ENCODE measurements around the gene TAF6.

TAF6 gene

DNA sequence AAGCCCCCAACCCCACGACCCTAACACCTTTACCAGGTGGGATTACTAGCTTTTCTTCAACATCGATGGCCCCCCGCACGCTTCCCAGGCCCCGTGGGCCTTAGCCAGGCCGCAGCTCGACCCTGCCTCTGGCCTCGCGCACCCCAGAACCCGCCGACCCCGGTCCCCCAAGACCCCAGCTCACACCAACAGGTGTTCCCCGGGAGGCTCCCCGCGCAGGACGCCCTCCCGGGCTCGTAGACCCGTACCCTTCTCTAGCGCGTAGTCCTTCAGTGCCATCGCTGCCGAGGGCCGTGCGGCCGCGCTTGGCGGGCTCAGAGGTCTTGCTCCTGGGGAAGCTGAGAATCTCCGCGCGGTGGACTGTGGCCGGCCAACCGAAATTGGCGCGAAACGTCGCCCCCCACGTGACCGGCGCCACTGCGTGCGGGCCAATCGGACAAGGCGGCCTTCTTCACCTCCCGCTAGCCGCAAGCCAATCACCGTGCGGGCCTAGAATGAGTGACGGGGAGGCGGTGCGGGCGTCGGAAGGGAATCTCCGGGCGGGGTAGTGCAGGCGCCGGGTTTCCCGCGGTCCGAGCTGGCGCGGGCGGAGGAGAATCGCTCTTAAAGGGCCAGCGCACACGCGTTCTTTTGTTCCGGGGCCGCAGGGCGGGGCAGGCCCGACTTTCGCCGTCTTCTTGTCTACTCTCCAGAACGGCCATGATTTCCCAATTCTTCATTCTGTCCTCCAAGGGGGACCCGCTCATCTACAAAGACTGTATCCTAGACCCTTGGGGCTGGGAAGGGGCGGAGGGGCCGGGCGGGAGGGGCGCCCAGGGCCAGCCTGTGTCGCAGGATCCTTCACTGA lies 17.9 kb downstream of the TAF6 start, which contains the start of the genes AP4M1 and MCM7:
AP4M1 (plus strand) TSS at position 628 of the 847 bp plus-strand sequence; CDS start at position 700, 72 bp downstream.
MCM7 (minus strand) TSS at position 382 of the 847 bp plus-strand sequence; CDS start at position 279, 103 bp downstream.
- CTCF ChIA-PET, result interaction anchor here (0.6 to 2.2 kb wide), 6 partner anchors 12 to 32 kb away, joined by 3 to 7 read pairs (median 3); no protein-coding TSS in a partner anchor
- Mint-ChIP-seq H3K27ac (peak within 1 kb of the TSS; percentile 93), H3K36me3 (peaks cover 56% of the 10 kb centered on the region), H3K4me3 (peak within 1 kb of the TSS; percentile 81), H3K4me1 (peaks cover 46% of the 10 kb centered on the region), H3K27me3 (peaks cover 6% of the 10 kb centered on the region), H3K9me3 (no peaks in the 10 kb centered on the region)
- peak; percentile 98 for DNase-seq

GRCh38 chr7:100100420-100101015 lies 18.6 kb downstream of the TAF6 start:
- peak overlapping the region; percentile 93 for H3K27ac Mint-ChIP-seq
- H3K36me3 Mint-ChIP-seq, result peaks cover 60% of the 10 kb centered on the region
- no peaks in the 10 kb centered on the region for H3K9me3 Mint-ChIP-seq
- CTCF ChIA-PET, result interaction anchor here (1.1 to 2.2 kb wide), 4 partner anchors 11 to 32 kb away, joined by 3 to 7 read pairs (median 3); no protein-coding TSS in a partner anchor
- DNase-seq, result peak; percentile 88
- H3K4me1 Mint-ChIP-seq, result peaks cover 46% of the 10 kb centered on the region
- H3K27me3 Mint-ChIP-seq, result peaks cover 6% of the 10 kb centered on the region
- peak overlapping the region; percentile 81 for H3K4me3 Mint-ChIP-seq

- peaks cover 6% of the 10 kb centered on the region for H3K27me3 Mint-ChIP-seq
- DNase-seq, result no peak
These were observed 19.7 kb downstream of the TAF6 start for GRCh38 chr7:100099452-100099851.

DNA sequence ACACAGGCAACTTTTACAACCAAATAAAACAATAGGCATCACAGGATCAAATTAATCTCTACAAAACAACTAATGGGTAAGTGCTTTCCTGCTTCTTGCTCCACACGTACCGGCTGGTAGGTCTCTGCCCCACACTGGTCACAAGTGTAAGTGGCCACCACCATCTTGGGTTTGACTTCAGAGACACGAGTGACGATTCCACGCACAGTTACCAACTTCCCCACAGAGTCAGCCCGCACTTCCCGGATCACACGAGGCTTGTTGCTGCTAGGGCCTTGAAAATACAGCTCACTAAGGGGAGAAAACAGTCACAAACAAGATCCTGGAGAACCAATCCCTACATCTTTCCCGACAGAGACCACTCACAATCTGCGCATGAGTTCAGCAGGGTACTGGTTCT lies 20.2 kb downstream of the TAF6 start:
- CTCF ChIA-PET, result no interaction called here
- peaks cover 67% of the 10 kb centered on the region for H3K36me3 Mint-ChIP-seq
- H3K4me3 Mint-ChIP-seq, result peak overlapping the region; percentile 81

More at GRCh38 chr7:100099452-100099851, 19.7 kb downstream of the TAF6 start:
- CTCF ChIA-PET, result no interaction called here
- peaks cover 64% of the 10 kb centered on the region for H3K36me3 Mint-ChIP-seq
- H3K4me1 Mint-ChIP-seq, result peaks cover 51% of the 10 kb centered on the region
- H3K27ac Mint-ChIP-seq, result peak overlapping the region; percentile 93
- H3K4me3 Mint-ChIP-seq, result peak overlapping the region; percentile 81
- no peaks in the 10 kb centered on the region for H3K9me3 Mint-ChIP-seq

DNA sequence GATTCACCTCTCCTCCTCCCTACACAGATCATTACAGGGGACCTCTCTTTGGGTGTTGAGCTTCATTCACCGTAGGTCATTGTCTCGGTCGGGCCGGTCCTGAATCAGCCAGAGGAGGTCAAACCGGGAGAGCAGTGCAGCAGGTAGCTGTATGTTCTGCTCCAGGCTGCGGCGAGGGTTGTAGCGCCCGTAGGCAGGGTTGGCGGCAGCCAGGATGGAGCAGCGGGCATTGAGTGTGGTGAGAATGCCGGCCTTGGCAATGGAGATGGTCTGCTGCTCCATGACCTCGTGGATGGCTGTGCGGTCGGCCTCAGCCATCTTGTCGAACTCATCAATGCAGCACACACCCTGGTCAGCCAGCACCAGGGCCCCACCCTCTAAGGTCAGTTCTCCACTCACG lies 23.5 kb downstream of the TAF6 start:
- Mint-ChIP-seq H3K36me3 (peaks cover 91% of the 10 kb centered on the region), H3K4me3 (no peak overlapping the region), H3K9me3 (no peaks in the 10 kb centered on the region), H3K27me3 (no peaks in the 10 kb centered on the region), H3K4me1 (peaks cover 48% of the 10 kb centered on the region), H3K27ac (no peak overlapping the region)
- DNase-seq, result no peak
- CTCF ChIA-PET, result interaction anchor here (1.3 kb wide), 1 partner anchor 21 kb away, joined by 3 read pairs; no protein-coding TSS in a partner anchor

More for the DNA sequence above, 20.2 kb downstream of the TAF6 start:
- Mint-ChIP-seq H3K9me3 (no peaks in the 10 kb centered on the region), H3K4me1 (peaks cover 51% of the 10 kb centered on the region), H3K27ac (peak overlapping the region; percentile 93), H3K27me3 (peaks cover 6% of the 10 kb centered on the region)
- DNase-seq, result no peak

- CTCF ChIA-PET, result interaction anchor here (1.3 kb wide), 1 partner anchor 20 kb away, joined by 3 read pairs; no protein-coding TSS in a partner anchor
- H3K27me3 Mint-ChIP-seq, result no peaks in the 10 kb centered on the region
- H3K4me1 Mint-ChIP-seq, result peaks cover 52% of the 10 kb centered on the region
- H3K9me3 Mint-ChIP-seq, result no peaks in the 10 kb centered on the region
- H3K27ac Mint-ChIP-seq, result no peak overlapping the region
- peaks cover 92% of the 10 kb centered on the region for H3K36me3 Mint-ChIP-seq
- no peak for DNase-seq
- H3K4me3 Mint-ChIP-seq, result no peak overlapping the region
These were observed 23.9 kb downstream of the TAF6 start for GRCh38 chr7:100095289-100095688.

DNA sequence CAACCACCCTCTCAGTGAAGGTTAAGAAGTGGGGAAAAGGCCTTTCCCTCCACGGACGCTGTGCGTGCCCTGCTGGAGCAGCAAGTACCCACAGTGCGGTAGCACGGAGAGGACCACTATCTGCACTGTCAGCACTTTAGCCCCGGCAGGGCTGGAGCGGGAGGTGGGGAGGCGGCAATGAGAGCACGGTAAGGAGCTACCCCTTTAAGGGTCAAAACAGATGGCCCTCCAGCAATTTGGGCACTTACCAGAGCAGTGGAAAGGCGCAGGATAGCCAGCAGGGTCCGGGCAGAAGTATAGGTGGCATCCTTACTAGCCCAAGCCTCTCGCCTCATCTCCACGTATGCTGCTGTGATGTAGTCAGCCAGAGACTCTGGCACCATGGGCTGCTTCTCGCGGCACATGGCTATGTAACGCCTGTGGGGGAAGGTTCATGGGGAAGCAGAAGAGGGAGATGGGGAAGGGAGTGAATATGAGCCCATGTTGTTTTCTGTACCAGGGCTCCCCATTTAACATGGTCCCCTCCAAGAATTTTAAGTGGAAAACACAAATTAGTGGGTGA lies 25.2 kb downstream of the TAF6 start:
- H3K4me3 Mint-ChIP-seq, result no peak overlapping the region
- peaks cover 87% of the 10 kb centered on the region for H3K36me3 Mint-ChIP-seq
- H3K27ac Mint-ChIP-seq, result no peak overlapping the region
- H3K4me1 Mint-ChIP-seq, result peaks cover 48% of the 10 kb centered on the region
- no peaks in the 10 kb centered on the region for H3K27me3 Mint-ChIP-seq
- H3K9me3 Mint-ChIP-seq, result no peaks in the 10 kb centered on the region
- no peak for DNase-seq
- CTCF ChIA-PET, result no interaction called here

DNA sequence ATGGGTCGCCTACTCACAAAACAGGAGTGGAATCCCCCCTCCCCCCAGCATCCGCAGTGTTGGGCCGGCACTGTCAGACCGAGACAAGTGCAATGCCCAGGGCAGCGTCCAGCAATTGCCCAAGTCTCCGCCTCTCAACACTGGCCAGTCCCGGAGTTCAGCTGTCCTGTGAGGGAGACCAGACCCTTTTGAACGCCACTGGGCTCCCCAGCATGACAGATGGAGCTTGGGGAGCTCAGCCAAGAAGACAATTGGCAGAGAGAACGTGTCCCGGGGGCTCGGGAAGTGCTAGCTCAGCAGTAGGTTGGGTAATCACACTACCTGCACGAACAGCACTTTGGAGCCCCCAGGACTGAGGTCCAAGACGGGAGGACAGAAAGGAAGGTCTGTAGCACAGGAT lies 25.7 kb downstream of the TAF6 start:
- CTCF ChIA-PET, result interaction anchor here (0.6 kb wide), 1 partner anchor 49 kb away, joined by 3 read pairs; no protein-coding TSS in a partner anchor
- no peak overlapping the region for H3K4me3 Mint-ChIP-seq
- H3K9me3 Mint-ChIP-seq, result no peaks in the 10 kb centered on the region
- no peaks in the 10 kb centered on the region for H3K27me3 Mint-ChIP-seq
- H3K27ac Mint-ChIP-seq, result no peak overlapping the region
- DNase-seq, result no peak
- H3K4me1 Mint-ChIP-seq, result peaks cover 43% of the 10 kb centered on the region
- peaks cover 82% of the 10 kb centered on the region for H3K36me3 Mint-ChIP-seq

- Mint-ChIP-seq H3K9me3 (no peaks in the 10 kb centered on the region), H3K27ac (no peak overlapping the region), H3K4me1 (peaks cover 44% of the 10 kb centered on the region), H3K4me3 (no peak overlapping the region), H3K27me3 (no peaks in the 10 kb centered on the region), H3K36me3 (peaks cover 78% of the 10 kb centered on the region)
- CTCF ChIA-PET, result interaction anchor here (0.6 kb wide), 1 partner anchor 50 kb away, joined by 3 read pairs; no protein-coding TSS in a partner anchor
- DNase-seq, result no peak
These were observed 26.1 kb downstream of the TAF6 start for GRCh38 chr7:100093054-100093453.

- no peak for DNase-seq
- Mint-ChIP-seq H3K4me1 (peaks cover 39% of the 10 kb centered on the region), H3K27me3 (no peaks in the 10 kb centered on the region), H3K36me3 (peaks cover 66% of the 10 kb centered on the region), H3K27ac (peak overlapping the region; percentile 62), H3K9me3 (no peaks in the 10 kb centered on the region), H3K4me3 (peak overlapping the region; percentile 18)
- CTCF ChIA-PET, result interaction anchor here (1.4 kb wide), 1 partner anchor 41 kb away, joined by 3 read pairs; no protein-coding TSS in a partner anchor
These were observed 27.6 kb downstream of the TAF6 start for GRCh38 chr7:100091411-100092181.

- peak overlapping the region; percentile 48 for H3K4me3 Mint-ChIP-seq
- peak overlapping the region; percentile 62 for H3K27ac Mint-ChIP-seq
- CTCF ChIA-PET, result interaction anchor here (1.1 to 1.4 kb wide), 2 partner anchors 40 to 42 kb away, joined by 3 read pairs; no protein-coding TSS in a partner anchor
- H3K9me3 Mint-ChIP-seq, result no peaks in the 10 kb centered on the region
- peaks cover 60% of the 10 kb centered on the region for H3K36me3 Mint-ChIP-seq
- DNase-seq, result no peak
- peaks cover 3% of the 10 kb centered on the region for H3K27me3 Mint-ChIP-seq
- peaks cover 39% of the 10 kb centered on the region for H3K4me1 Mint-ChIP-seq
These were observed 28.4 kb downstream of the TAF6 start for GRCh38 chr7:100090527-100091410.

DNA sequence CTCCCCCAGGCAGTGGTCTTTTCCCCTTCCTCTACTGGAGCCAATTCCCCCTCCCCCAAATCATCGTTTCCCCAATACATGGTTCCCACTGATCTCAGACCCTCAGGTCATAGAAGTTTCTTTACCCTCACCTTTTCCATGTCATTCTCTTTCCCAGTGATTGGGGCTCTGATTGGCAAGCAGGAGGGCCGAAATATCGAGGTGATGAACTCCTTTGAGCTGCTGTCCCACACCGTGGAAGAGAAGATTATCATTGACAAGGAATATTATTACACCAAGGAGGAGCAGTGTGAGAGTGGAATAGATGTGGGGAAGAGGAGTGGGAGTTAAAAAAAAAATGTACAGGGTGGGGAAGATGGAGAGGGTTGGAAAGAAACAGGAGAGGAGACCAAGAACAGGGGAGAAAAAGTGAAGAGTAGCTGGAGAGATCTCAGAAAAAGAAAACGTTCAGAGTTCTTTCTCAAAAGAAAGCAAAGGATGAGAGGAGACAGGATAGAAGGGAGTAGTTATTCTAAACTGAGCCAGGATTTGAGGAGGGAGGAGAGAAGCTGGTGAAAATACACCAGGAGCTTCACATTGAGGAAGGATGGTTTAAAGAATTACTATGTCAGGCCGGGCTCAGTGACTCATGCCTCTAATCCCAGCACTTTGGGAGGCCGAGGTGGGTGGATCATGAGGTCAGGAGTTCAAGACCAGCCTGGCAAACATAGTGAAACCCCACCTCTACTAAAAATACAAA lies 29.5 kb downstream of the TAF6 start:
- DNase-seq, result no peak
- H3K4me1 Mint-ChIP-seq, result peaks cover 34% of the 10 kb centered on the region
- CTCF ChIA-PET, result interaction anchor here (1.1 to 1.3 kb wide), 2 partner anchors 11 to 41 kb away, joined by 3 read pairs; no protein-coding TSS in a partner anchor
- no peaks in the 10 kb centered on the region for H3K9me3 Mint-ChIP-seq
- H3K27ac Mint-ChIP-seq, result peak overlapping the region; percentile 88
- H3K4me3 Mint-ChIP-seq, result peak overlapping the region; percentile 84
- H3K27me3 Mint-ChIP-seq, result peaks cover 15% of the 10 kb centered on the region
- H3K36me3 Mint-ChIP-seq, result peaks cover 48% of the 10 kb centered on the region
